ENCODE measurements around the gene KLHL24.
"Not testable (repeated sequence)": the region's sequence is repeated elsewhere in the genome, so short reads cannot be mapped to it uniquely, and the experiment has no call there.

Gene KLHL24

DNA sequence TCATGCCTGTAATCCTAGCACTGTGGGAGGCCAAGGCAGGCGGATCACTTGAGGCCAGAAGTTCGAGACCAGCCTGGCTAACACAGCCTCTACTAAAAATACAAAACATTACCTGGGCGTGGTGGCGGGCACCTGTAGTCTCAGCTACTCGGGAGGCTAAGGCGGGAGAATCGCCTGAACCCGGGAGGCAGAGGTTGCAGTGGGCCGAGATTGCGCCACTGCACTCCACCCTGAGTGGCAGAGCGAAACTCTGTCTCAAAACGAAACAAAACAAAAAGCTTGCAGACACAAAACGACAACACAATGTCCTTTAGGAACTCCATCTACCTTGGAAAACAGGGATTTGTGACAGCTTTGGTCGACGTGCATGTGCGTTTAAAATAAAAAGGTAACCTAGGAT is 716 bp upstream of the KLHL24 start:
- no peak for DNase-seq (ENCODE audit: low read depth, low spot score)
- H3K4me3 ChIP-seq (ENCODE audit: low read depth, low read length) = no peak overlapping the region
- POLR2A ChIA-PET = no interaction called here
- CTCF ChIA-PET = interaction anchor here (0.9 kb wide), 1 partner anchor 81 kb away, joined by 3 read pairs; no protein-coding TSS in a partner anchor
- TF ChIP-seq, protein P1, sequence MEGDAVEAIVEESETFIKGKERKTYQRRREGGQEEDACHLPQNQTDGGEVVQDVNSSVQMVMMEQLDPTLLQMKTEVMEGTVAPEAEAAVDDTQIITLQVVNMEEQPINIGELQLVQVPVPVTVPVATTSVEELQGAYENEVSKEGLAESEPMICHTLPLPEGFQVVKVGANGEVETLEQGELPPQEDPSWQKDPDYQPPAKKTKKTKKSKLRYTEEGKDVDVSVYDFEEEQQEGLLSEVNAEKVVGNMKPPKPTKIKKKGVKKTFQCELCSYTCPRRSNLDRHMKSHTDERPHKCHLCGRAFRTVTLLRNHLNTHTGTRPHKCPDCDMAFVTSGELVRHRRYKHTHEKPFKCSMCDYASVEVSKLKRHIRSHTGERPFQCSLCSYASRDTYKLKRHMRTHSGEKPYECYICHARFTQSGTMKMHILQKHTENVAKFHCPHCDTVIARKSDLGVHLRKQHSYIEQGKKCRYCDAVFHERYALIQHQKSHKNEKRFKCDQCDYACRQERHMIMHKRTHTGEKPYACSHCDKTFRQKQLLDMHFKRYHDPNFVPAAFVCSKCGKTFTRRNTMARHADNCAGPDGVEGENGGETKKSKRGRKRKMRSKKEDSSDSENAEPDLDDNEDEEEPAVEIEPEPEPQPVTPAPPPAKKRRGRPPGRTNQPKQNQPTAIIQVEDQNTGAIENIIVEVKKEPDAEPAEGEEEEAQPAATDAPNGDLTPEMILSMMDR (IDR thresholded peaks at IDR 0.05; ENCODE audit: insufficient read depth, low read length, missing control alignments) = no peak

DNA sequence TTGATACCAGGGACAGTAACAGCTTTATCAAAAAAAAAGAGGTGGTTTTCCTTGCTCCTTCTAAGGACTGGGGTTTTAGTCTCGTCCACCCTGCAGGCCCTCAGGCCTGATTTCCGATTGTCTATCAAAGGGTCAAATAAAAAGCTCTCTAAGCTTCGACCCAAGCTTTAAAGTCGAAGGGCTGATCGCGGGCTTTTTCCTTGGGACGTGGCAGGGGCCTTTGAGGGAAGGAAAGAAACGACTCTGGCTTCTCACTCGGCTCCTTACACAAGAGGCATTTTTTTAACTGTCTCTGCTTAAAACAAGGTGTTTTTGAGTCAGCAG is 354 bp upstream of the KLHL24 start:
- TF ChIP-seq, protein P1 (IDR thresholded peaks at IDR 0.05; ENCODE audit: insufficient read depth, low read length, missing control alignments) = no peak
- CTCF ChIA-PET = interaction anchor here (0.9 to 1.5 kb wide), 2 partner anchors 81 to 164 kb away, joined by 3 to 4 read pairs; no protein-coding TSS in a partner anchor
- H3K4me3 ChIP-seq (ENCODE audit: low read depth, low read length) = peak overlapping the region; percentile 91
- no peak for DNase-seq (ENCODE audit: low read depth, low spot score)
- POLR2A ChIA-PET = no interaction called here

DNA sequence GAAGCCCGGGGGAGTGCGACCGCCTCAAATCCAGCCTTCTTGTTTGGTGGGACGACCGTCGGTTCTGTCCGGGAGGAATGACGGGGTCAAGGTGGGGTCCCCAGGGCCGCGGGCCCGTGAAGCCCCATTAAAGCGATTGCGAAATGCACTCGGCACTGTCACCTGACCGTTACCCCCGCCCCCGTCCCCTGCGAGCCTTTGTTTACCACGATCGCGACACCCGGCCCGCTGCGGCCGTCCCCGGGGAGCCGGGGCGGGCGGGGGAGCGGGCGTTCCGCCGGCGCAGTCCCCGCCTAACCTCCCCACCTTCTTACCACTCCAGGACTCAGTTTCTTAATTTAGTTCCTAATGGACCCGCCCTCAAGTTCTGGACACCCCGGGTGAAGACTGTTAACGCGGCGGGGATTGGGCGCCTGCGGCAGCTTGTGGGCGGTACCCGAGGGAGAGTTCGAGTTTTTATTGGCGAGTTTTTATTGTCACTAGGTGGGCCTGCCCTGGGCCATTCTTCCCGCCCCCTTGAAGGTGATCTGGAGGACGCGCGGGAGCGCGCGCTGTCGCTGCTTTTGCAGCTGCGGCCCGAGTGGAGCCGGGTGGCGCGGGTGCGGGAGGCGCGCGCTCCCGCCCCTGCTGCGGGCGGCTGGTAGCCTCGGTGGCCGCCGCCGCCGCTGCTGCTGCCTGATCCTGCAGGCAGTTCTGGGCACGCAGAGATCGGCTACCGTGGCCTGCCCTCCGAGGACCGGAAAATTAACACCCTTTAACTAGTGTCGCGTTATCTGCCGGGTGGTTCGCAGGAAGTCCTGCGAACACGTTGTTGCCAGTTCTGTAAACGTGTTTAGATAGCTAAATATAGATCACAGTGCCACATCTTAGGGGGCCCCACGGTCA is 1.0 kb downstream of the KLHL24 start:
- ChIA-PET POLR2A (interaction anchor here (0.7 to 1.5 kb wide), 5 partner anchors 14 to 297 kb away, joined by 3 to 6 read pairs (median 3); partner anchors contain the start of gene PARL), CTCF (interaction anchor here (0.8 to 1.9 kb wide), 8 partner anchors 9 to 249 kb away, joined by 3 to 4 read pairs (median 3); no protein-coding TSS in a partner anchor)
- peak; percentile 68 for DNase-seq (ENCODE audit: low read depth, low spot score)
- TF ChIP-seq, protein P1 (IDR thresholded peaks at IDR 0.05; ENCODE audit: insufficient read depth, low read length, missing control alignments) = no peak
- H3K4me3 ChIP-seq (ENCODE audit: low read depth, low read length) = peak overlapping the region; percentile 91

DNA sequence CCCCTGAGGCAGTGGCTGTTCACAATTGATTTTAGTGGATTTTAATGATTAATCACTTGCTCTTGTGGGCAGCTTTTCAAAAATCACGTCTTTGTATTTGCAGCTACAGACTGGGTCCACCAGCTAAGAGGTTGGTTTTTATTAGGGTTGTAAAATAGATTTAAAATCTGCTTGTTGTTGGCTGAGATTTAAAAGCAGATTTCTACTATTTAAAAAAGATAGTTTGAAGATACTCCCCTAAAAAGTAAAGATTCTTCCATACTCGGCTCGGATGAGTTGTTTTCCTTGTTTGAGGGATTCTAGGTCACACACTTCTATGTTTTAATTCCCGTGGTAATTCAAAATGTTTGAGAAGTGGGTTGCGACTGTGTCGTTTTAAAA is 1.7 kb downstream of the KLHL24 start:
- TF ChIP-seq, protein P1 (IDR thresholded peaks at IDR 0.05; ENCODE audit: insufficient read depth, low read length, missing control alignments) = no peak
- POLR2A ChIA-PET = interaction anchor here (0.7 to 1.5 kb wide), 4 partner anchors 14 to 248 kb away, joined by 3 to 6 read pairs (median 4); partner anchors contain the start of gene PARL
- no peak for DNase-seq (ENCODE audit: low read depth, low spot score)
- CTCF ChIA-PET = interaction anchor here (0.8 to 1.9 kb wide), 7 partner anchors 9 to 248 kb away, joined by 3 to 4 read pairs (median 3); no protein-coding TSS in a partner anchor
- peak overlapping the region; percentile 91 for H3K4me3 ChIP-seq (ENCODE audit: low read depth, low read length)

DNA sequence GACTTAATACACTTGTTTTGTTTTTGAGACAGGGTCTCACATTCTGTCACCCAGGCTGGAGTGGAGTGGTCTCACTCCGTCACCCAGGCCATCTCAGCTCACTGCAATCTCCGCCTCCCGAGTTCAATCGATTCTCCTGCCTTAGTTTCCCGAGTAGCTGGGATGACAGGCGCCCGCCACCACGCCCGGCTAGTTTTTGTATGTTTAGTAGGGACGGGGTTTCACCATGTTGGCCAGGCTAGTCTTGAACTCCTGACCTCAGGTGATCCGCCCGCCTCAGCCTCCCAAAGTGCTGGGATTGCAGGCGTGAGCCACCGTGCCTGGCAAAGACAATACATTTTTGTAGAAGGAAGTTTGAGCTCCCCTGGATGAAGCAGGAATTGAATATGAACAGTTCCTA is 2.2 kb downstream of the KLHL24 start:
- ChIA-PET CTCF (interaction anchor here (1.1 to 1.9 kb wide), 4 partner anchors 10 to 134 kb away, joined by 3 to 4 read pairs (median 3); no protein-coding TSS in a partner anchor), POLR2A (interaction anchor here (1.5 kb wide), 1 partner anchor 61 kb away, joined by 6 read pairs; no protein-coding TSS in a partner anchor)
- DNase-seq (ENCODE audit: low read depth, low spot score); H3K4me3 ChIP-seq (ENCODE audit: low read depth, low read length): not testable (repeated sequence)

DNA sequence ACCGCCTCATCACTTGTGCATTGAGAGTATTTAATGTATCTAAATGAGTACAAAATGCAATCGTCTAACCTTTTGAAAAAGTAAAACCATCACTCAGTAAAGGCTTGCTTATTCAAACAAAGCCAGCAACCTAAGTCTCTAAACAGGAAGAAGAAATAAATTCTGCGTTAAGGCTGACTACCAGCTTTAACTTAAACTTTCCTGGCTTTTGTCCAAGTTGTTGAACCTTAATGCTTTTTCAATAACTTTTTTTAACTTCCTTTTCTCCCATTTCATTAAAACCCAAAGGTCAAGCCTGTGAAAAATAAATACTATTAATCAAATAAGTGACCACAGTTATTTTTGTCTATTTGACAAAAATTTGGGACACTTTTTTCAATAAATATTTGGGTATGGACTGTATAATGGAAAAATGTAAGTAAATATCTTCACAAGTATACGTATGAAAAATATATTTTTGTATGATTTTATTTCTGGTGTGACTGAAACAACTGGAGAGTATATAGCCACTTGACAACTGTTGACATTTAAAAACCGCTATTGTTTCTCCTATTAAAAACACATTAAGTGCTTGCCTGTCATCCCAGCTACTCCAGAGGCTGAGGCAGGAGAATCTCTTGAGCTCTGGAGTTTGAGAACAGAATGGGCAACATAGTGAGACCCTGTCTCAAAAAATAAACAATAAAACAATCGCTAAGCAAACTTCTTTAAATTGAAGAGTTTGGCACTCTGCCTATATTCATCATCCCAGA is 2.9 kb downstream of the KLHL24 start:
- no peak for DNase-seq (ENCODE audit: low read depth, low spot score)
- CTCF ChIA-PET = interaction anchor here (1.1 to 1.2 kb wide), 2 partner anchors 11 to 133 kb away, joined by 3 read pairs; no protein-coding TSS in a partner anchor
- H3K4me3 ChIP-seq (ENCODE audit: low read depth, low read length) = no peak overlapping the region
- TF ChIP-seq, protein P1 (IDR thresholded peaks at IDR 0.05; ENCODE audit: insufficient read depth, low read length, missing control alignments) = no peak
- POLR2A ChIA-PET = no interaction called here

DNA sequence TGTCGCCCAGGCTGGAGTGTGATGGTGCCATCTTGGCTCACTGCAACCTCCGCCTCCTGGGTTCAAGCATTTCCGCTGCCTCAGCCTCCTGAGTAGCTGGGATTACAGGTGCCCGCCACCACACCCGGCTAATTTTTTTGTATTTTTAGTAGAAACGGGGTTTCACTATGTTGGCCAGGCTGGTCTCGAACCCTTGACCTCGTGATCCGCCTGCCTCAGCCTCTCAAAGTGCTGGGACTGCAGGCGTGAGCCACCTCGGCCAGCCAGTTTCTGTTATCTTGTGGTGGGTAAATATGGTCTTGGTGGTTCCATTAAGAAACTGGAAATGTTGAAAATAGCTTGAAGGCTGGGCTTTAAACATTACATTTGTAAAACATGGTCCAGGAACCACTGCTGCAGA is 5.2 kb downstream of the KLHL24 start:
- H3K4me3 ChIP-seq (ENCODE audit: low read depth, low read length); DNase-seq (ENCODE audit: low read depth, low spot score): not testable (repeated sequence)
- ChIA-PET CTCF (interaction anchor here (1.0 kb wide), 1 partner anchor 9 kb away, joined by 3 read pairs; no protein-coding TSS in a partner anchor), POLR2A (interaction anchor here (0.7 kb wide), 1 partner anchor 57 kb away, joined by 3 read pairs; the partner anchor contains the start of gene YEATS2)
